ENCODE data around the gene LRRC4C.

DNA sequence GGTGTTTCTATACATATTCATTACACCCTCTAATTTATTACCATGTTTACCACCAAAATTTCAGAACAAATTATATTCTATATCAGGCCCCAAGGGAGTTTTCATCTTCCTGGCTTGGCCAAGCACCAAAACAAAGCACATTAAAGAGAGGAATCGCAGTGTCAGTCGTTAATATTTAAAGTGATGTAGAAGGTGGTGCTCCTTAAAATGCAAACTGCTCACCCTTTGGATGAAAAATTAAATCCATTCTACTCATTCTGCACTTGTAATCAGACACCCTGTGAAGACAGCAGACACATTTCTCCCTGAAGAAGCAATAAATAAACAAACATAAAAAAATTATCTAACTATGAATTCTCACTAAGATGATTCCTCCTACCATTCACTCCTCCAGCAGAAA, 113.4 kb downstream of the LRRC4C start:
- TF ChIP-seq, protein P1, sequence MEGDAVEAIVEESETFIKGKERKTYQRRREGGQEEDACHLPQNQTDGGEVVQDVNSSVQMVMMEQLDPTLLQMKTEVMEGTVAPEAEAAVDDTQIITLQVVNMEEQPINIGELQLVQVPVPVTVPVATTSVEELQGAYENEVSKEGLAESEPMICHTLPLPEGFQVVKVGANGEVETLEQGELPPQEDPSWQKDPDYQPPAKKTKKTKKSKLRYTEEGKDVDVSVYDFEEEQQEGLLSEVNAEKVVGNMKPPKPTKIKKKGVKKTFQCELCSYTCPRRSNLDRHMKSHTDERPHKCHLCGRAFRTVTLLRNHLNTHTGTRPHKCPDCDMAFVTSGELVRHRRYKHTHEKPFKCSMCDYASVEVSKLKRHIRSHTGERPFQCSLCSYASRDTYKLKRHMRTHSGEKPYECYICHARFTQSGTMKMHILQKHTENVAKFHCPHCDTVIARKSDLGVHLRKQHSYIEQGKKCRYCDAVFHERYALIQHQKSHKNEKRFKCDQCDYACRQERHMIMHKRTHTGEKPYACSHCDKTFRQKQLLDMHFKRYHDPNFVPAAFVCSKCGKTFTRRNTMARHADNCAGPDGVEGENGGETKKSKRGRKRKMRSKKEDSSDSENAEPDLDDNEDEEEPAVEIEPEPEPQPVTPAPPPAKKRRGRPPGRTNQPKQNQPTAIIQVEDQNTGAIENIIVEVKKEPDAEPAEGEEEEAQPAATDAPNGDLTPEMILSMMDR (IDR thresholded peaks at IDR 0.05), result no peak
- no peak for TF ChIP-seq POLR2A (IDR thresholded peaks at IDR 0.05)
